Lower leg skin (tissue), 3 donors: ENCODE measurements around the gene CDH3.

Source experiments
- POLR2A ChIP-seq, 2 donors: fragments of 450-650 bp; IDR thresholded peaks; one replicate each; pipeline ENCODE4 v1.6.1; 2016 to 2017; ENCODE audit warnings: antibody characterized with exemption in 2 of 2, mild to moderate bottlenecking in 1 of 2, moderate library complexity in 1 of 2
- TF ChIP-seq, protein P1 (sequence below), 3 donors: fragments of 450-650 bp; IDR thresholded peaks; one replicate each; pipeline ENCODE4 v1.5.1; 2016; ENCODE audit warnings: antibody characterized with exemption in 3 of 3, mild to moderate bottlenecking in 3 of 3, moderate library complexity in 2 of 3

DNA sequence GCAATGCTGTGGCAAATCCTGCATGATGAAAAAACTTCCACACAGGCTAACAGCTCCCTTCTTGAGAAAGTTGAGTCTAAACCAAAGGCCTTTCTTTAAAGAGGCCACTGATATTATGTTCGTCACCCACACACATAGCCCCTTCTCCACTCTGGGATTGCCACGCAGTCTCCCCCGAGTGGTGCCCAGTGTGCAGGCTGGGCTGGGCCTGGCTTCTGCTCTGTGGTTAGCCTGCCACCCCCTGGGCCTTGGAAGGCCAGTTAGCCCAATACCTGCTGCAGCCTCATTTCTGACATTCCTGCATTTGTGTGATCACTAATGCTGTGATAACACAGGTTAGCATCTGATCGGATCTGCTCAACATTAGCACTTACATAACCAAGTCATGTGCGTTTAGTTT lies 44.8 kb downstream of the CDH3 start:
- TF ChIP-seq, protein P1, sequence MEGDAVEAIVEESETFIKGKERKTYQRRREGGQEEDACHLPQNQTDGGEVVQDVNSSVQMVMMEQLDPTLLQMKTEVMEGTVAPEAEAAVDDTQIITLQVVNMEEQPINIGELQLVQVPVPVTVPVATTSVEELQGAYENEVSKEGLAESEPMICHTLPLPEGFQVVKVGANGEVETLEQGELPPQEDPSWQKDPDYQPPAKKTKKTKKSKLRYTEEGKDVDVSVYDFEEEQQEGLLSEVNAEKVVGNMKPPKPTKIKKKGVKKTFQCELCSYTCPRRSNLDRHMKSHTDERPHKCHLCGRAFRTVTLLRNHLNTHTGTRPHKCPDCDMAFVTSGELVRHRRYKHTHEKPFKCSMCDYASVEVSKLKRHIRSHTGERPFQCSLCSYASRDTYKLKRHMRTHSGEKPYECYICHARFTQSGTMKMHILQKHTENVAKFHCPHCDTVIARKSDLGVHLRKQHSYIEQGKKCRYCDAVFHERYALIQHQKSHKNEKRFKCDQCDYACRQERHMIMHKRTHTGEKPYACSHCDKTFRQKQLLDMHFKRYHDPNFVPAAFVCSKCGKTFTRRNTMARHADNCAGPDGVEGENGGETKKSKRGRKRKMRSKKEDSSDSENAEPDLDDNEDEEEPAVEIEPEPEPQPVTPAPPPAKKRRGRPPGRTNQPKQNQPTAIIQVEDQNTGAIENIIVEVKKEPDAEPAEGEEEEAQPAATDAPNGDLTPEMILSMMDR (IDR thresholded peaks at IDR 0.05), result no peak
- TF ChIP-seq POLR2A (IDR thresholded peaks at IDR 0.05), result no peak
